ENCODE results near the gene BATF3. TPM values are rescaled to one million over a fixed set of nuclear protein-coding genes. Genes with fewer than 3 reads are reported as not detected.

Gene BATF3
- total RNA-seq, 1 donor from 2014 or later = 5.4 TPM

DNA sequence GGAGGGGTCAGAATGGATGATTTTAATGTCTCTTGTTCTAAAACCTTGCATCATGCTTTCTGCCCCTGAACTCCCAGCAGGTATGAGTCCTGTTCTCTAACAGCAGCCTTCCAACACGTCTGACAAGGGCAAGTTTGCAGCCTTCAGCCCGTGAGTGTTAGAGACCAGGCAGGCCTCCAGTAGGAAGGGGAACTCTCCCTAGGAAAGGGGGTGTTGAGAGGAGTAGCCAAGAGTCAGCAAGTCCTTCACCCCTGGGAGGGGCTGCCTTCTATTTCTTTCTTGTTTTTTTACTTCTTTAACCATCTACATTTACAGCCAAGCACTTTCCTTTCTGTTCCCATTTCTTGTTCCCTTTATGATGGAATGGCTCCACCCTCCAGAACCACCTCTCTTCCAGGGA, 14.2 kb downstream of the BATF3 start:
- TF ChIP-seq, protein P1, sequence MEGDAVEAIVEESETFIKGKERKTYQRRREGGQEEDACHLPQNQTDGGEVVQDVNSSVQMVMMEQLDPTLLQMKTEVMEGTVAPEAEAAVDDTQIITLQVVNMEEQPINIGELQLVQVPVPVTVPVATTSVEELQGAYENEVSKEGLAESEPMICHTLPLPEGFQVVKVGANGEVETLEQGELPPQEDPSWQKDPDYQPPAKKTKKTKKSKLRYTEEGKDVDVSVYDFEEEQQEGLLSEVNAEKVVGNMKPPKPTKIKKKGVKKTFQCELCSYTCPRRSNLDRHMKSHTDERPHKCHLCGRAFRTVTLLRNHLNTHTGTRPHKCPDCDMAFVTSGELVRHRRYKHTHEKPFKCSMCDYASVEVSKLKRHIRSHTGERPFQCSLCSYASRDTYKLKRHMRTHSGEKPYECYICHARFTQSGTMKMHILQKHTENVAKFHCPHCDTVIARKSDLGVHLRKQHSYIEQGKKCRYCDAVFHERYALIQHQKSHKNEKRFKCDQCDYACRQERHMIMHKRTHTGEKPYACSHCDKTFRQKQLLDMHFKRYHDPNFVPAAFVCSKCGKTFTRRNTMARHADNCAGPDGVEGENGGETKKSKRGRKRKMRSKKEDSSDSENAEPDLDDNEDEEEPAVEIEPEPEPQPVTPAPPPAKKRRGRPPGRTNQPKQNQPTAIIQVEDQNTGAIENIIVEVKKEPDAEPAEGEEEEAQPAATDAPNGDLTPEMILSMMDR (IDR thresholded peaks at IDR 0.05; ENCODE audit: insufficient read depth, low read length, poor library complexity, severe bottlenecking) = no peak
- H3K4me3 ChIP-seq (ENCODE audit: low read depth, low read length) = no peak overlapping the region
- no peak for DNase-seq (ENCODE audit: low read depth)
- H3K27me3 ChIP-seq (ENCODE audit: control insufficient read depth, insufficient read depth, low read length) = no peaks in the 10 kb centered on the region
- H3K36me3 ChIP-seq (ENCODE audit: control insufficient read depth, insufficient read depth, low read length) = no peaks in the 10 kb centered on the region

DNA sequence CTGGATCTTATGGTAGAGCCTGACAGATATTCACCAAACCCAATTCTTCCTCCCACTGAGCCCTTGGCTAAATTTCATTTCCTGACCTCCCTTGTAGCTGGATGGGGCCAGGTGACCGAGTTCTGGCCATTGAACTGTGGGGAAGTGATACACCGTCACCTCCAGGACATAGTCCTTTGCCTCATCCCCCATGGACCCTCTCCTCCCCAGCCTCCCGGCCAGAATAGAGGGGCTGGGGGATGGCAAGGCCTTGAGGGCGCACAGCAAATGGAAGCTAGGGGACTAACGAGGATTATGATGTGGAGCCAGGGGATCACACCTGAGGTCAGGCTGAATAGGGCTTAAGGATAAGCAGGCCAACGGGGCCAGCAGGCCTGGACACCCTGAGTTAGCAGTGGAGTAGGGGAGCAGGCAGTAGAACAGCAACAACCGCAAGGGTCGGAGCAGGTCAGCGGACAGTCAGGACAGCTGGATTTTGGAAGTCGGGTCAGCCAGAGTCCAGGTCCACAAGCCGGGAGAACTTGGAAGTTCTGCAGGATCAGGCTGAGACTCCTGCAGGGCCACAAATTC, 15.0 kb downstream of the BATF3 start:
- H3K27me3 ChIP-seq (ENCODE audit: control insufficient read depth, insufficient read depth, low read length) = no peaks in the 10 kb centered on the region
- no peaks in the 10 kb centered on the region for H3K36me3 ChIP-seq (ENCODE audit: control insufficient read depth, insufficient read depth, low read length)
- TF ChIP-seq, protein P1 (IDR thresholded peaks at IDR 0.05; ENCODE audit: insufficient read depth, low read length, poor library complexity, severe bottlenecking) = no peak
- DNase-seq (ENCODE audit: low read depth) = no peak
- H3K4me3 ChIP-seq (ENCODE audit: low read depth, low read length) = no peak overlapping the region

DNA sequence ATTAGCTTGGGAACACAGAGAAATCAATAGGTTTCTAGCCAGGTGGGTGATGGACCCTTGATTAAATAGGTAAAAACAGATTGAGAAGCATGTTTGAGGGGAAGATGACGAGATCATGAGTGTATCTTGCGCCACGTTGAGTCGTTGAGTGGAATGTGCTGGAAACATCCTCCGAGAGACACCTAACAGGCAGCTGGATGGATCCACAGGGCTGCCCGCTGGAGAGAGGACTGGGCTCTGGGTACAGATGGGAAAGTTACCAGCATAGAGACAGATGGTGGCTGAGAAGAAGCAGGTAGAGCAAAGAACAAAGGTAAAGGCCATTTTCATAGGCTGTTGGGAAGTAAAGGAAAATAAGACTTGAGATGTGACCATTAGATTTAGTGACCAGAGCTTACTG, 15.6 kb downstream of the BATF3 start:
- DNase-seq (ENCODE audit: low read depth) = no peak

DNA sequence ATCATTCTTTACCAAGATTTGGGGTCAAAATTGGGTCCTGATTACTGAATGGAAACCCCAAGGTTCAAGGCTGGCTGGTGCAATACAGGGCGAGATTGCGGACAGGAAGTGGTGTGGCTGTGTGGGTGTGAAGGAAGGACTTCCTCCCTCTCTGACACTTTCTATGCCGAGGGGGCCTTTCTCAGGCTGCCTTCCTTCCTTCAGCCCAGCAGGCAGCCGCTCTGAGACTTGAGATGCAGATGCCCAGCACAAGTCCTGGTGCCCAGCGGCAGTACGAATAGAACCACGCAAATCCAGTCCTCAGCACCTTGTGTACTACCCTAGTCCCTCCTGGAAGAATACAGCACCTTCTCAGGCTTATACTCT, 16.3 kb downstream of the BATF3 start:
- DNase-seq (ENCODE audit: low read depth) = no peak
- TF ChIP-seq, protein P1 (IDR thresholded peaks at IDR 0.05; ENCODE audit: insufficient read depth, low read length, poor library complexity, severe bottlenecking) = no peak
- no peak overlapping the region for H3K4me3 ChIP-seq (ENCODE audit: low read depth, low read length)
- no peaks in the 10 kb centered on the region for H3K36me3 ChIP-seq (ENCODE audit: control insufficient read depth, insufficient read depth, low read length)
- no peaks in the 10 kb centered on the region for H3K27me3 ChIP-seq (ENCODE audit: control insufficient read depth, insufficient read depth, low read length)

More for the DNA sequence above, 15.6 kb downstream of the BATF3 start:
- TF ChIP-seq, protein P1 (IDR thresholded peaks at IDR 0.05; ENCODE audit: insufficient read depth, low read length, poor library complexity, severe bottlenecking) = no peak
- Histone ChIP-seq H3K4me3 (ENCODE audit: low read depth, low read length) (no peak overlapping the region), H3K36me3 (ENCODE audit: control insufficient read depth, insufficient read depth, low read length) (no peaks in the 10 kb centered on the region), H3K27me3 (ENCODE audit: control insufficient read depth, insufficient read depth, low read length) (no peaks in the 10 kb centered on the region)

DNA sequence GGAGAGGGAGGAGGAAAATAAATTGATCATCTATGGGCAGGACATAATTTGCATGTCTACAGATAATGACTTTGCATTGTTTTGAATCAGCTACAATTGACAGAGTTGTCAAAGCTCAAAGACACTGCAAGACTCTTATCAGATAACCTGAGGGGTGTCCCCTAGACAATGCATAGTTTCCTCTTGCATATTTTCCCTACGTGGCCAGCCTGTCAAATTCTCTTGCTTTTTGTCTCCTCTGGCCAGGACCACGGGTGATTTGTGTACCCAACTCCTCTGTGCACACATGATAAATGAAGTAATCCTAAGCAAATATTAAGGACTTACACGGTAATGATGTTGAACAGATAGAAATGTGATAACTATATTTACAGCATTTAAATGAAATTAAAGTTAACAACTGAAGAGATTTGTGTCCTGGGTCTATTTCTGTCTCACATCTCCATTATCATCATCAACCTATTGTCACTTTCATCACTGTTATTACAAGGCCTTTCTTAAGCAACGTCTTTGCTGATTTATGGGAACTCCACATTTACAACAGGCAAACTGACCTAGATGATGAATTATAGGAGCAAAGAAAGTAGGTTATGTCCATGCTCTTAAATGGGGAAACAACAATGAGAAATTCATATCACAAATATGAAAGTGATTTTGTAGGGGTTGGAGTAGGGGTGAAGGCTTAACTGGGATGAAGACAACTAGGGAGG, 18.8 kb downstream of the BATF3 start:
- Histone ChIP-seq H3K4me3 (ENCODE audit: low read depth, low read length) (no peak overlapping the region), H3K36me3 (ENCODE audit: control insufficient read depth, insufficient read depth, low read length) (no peaks in the 10 kb centered on the region), H3K27me3 (ENCODE audit: control insufficient read depth, insufficient read depth, low read length) (no peaks in the 10 kb centered on the region)
- TF ChIP-seq, protein P1 (IDR thresholded peaks at IDR 0.05; ENCODE audit: insufficient read depth, low read length, poor library complexity, severe bottlenecking) = no peak
- no peak for DNase-seq (ENCODE audit: low read depth)

All from kidney epithelial cell (primary cell).